Kidney (tissue), 14 donors: ENCODE measurements around the gene GPT2. TPM values are rescaled to one million over a fixed set of nuclear protein-coding genes. Genes with fewer than 3 reads are reported as not detected.

Experiments used
- DNase-seq, 5 donors: peaks; one replicate each; pipeline ENCODE4 v3.0.0-alpha.2; 2013 to 2020
- FAIRE-seq: peaks from 2 replicates; lab custom pipeline; 2012; peaks lifted over from hg19 to GRCh38; lab: Jason Lieb, UNC
- H3K27ac ChIP-seq, 2 donors: one replicate each; pipeline ENCODE4 v1.7.0; 2013; ENCODE audit warnings: low read depth in 2 of 2, low read length in 2 of 2, inconsistent platforms in 1 of 2
- H3K27me3 ChIP-seq: one replicate; pipeline ENCODE4 v1.7.1; 2013; ENCODE audit warnings: low read length, inconsistent platforms; ENCODE audit not compliant: control insufficient read depth, insufficient read depth
- H3K36me3 ChIP-seq, 3 donors: one replicate each; pipeline versions ENCODE4 v1.7.0 to v1.7.1; 2013; ENCODE audit warnings: low read length in 3 of 3, control low read depth in 1 of 3, inconsistent platforms in 1 of 3; ENCODE audit not compliant: insufficient read depth in 3 of 3, control insufficient read depth in 2 of 3
- H3K4me1 ChIP-seq, 3 donors: one replicate each; pipeline versions ENCODE4 v1.7.0 to v1.7.1; 2013; ENCODE audit warnings: low read length in 3 of 3, inconsistent platforms in 1 of 3, low read depth in 1 of 3; ENCODE audit not compliant: control insufficient read depth in 2 of 3, insufficient read depth in 2 of 3
- H3K4me3 ChIP-seq, 3 donors: one replicate each; pipeline versions ENCODE4 v1.7.0 to v1.8.1; 2013; ENCODE audit warnings: low read length in 3 of 3, control low read depth in 1 of 3, inconsistent platforms in 1 of 3
- H3K9ac ChIP-seq, 3 donors: one replicate each; pipeline versions ENCODE4 v1.7.0 to v1.7.1; 2013; ENCODE audit warnings: low read length in 3 of 3, control low read depth in 1 of 3, inconsistent platforms in 1 of 3
- H3K9me3 ChIP-seq, 3 donors: one replicate each; pipeline versions ENCODE4 v1.7.0 to v1.7.1; 2013; ENCODE audit warnings: low read length in 3 of 3, control low read depth in 1 of 3, inconsistent platforms in 1 of 3; ENCODE audit not compliant: control insufficient read depth in 2 of 3, insufficient read depth in 1 of 3
- intact Hi-C: fragments of 100-400 bp; cut with DNase I; formaldehyde crosslinking; loops from one replicate; pipeline ENCODE4 v1.11.1; 2022
- polyA plus RNA-seq: library from polyadenylated mRNA; stranded (reverse); fragments of 350-450 nt; fragmentation: Illumina TruSeq; extraction: RNeasy Lipid Tissue Mini Kit (QIAGEN cat#74804); gene quantifications from one replicate; pipeline ENCODE4 v1.2.3, GENCODE V29; 2014; ENCODE audit warnings: low read depth, low replicate concordance; ENCODE audit not compliant: insufficient read depth
- total RNA-seq: library from RNA; stranded (reverse); fragmentation: NEBNext Ultra II Directional; extraction: Animal tissue kit (Norgen Biotek cat#: 25700); gene quantifications from one replicate; pipeline ENCODE4 v1.2.1, GENCODE V29; 2021
- TF ChIP-seq, protein P1 (sequence below): IDR thresholded peaks from 3 replicates; pipeline ENCODE4 v1.5.1; 2012; ENCODE audit warnings: mild to moderate bottlenecking, moderate library complexity, borderline replicate concordance; ENCODE audit not compliant: insufficient read depth; ENCODE audit errors: extremely low read depth
- donor health status: control.
- donor health status: control.
- donor health status: control.
- donor health status: control.
- donor health status: control.
- donor health status: DM: yes; HTN: yes; CAD: no.
- donor health status: Normal renal cell carcinoma (clear cell type).

GPT2 gene
- total and polyA plus RNA-seq, 2 donors from 2014 or later, result 6.5 to 37.1 TPM

- Histone ChIP-seq H3K4me3 (no peak overlapping the region), H3K36me3 (peaks cover 14 to 59% (median 31%) of the 10 kb centered on the region in 3 donors), H3K27ac (no peak overlapping the region), H3K27me3 (no peaks in the 10 kb centered on the region), H3K4me1 (peaks cover 0 to 8% (median 3%) of the 10 kb centered on the region in 3 donors), H3K9me3 (no peaks in the 10 kb centered on the region), H3K9ac (no peak overlapping the region)
- intact Hi-C loops, result no loop called here
- DNase-seq, result no peak
- TF ChIP-seq, protein P1, sequence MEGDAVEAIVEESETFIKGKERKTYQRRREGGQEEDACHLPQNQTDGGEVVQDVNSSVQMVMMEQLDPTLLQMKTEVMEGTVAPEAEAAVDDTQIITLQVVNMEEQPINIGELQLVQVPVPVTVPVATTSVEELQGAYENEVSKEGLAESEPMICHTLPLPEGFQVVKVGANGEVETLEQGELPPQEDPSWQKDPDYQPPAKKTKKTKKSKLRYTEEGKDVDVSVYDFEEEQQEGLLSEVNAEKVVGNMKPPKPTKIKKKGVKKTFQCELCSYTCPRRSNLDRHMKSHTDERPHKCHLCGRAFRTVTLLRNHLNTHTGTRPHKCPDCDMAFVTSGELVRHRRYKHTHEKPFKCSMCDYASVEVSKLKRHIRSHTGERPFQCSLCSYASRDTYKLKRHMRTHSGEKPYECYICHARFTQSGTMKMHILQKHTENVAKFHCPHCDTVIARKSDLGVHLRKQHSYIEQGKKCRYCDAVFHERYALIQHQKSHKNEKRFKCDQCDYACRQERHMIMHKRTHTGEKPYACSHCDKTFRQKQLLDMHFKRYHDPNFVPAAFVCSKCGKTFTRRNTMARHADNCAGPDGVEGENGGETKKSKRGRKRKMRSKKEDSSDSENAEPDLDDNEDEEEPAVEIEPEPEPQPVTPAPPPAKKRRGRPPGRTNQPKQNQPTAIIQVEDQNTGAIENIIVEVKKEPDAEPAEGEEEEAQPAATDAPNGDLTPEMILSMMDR, result no peak
- FAIRE-seq, result no peak
These were observed 77.5 kb downstream of the GPT2 start for GRCh38 chr16:46961373-46962353.

- Histone ChIP-seq H3K9me3 (no peaks in the 10 kb centered on the region), H3K4me1 (peaks cover 0 to 5% (median 3%) of the 10 kb centered on the region in 3 donors), H3K36me3 (peaks cover 16 to 65% (median 37%) of the 10 kb centered on the region in 3 donors), H3K27ac (no peak overlapping the region), H3K4me3 (no peak overlapping the region), H3K9ac (no peak overlapping the region), H3K27me3 (no peaks in the 10 kb centered on the region)
- FAIRE-seq (no peak), DNase-seq (no peak)
- intact Hi-C loops, result no loop called here
- TF ChIP-seq, protein P1, result no peak
These were observed 78.5 kb downstream of the GPT2 start for GRCh38 chr16:46962629-46963028.

DNA sequence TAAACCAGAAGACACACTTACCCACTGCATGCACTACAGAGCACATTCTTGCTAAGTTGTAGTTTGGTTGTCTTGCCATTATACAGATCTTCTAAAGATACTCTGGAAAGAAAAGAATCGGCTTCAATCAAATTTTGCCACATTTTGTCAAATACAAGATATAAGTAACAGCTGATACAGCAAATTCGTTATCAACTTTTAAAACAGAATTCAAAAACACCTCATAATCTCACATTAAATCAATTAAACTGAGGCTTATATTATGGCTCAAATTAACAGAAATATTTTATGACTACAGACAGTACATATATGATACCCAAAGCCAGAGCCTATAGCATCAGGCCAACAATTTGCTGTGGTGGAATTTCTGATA, 83.9 kb downstream of the GPT2 start:
- no peak overlapping the region for H3K9ac ChIP-seq
- FAIRE-seq (no peak), DNase-seq (no peak)
- no peak overlapping the region for H3K4me3 ChIP-seq
- no peaks in the 10 kb centered on the region for H3K9me3 ChIP-seq
- TF ChIP-seq, protein P1, result no peak
- peaks cover 12 to 51% (median 26%) of the 10 kb centered on the region in 3 donors for H3K36me3 ChIP-seq
- no peaks in the 10 kb centered on the region for H3K27me3 ChIP-seq
- intact Hi-C loops, result no loop called here
- peaks cover 0 to 12% (median 6%) of the 10 kb centered on the region in 3 donors for H3K4me1 ChIP-seq
- H3K27ac ChIP-seq, result no peak overlapping the region
